Activated CD8-positive, alpha-beta memory T cell treated with anti-CD3 and anti-CD28 coated beads for 1 hour (primary cell): ENCODE measurements around the gene EVC2.

Experiments
- DNase-seq, 2 donors: peaks; one replicate each; pipeline ENCODE4 v3.0.0-alpha.2; 2020; ENCODE audit warnings: low read depth in 1 of 2; ENCODE audit errors: extremely low read depth in 1 of 2

Gene EVC2

DNA sequence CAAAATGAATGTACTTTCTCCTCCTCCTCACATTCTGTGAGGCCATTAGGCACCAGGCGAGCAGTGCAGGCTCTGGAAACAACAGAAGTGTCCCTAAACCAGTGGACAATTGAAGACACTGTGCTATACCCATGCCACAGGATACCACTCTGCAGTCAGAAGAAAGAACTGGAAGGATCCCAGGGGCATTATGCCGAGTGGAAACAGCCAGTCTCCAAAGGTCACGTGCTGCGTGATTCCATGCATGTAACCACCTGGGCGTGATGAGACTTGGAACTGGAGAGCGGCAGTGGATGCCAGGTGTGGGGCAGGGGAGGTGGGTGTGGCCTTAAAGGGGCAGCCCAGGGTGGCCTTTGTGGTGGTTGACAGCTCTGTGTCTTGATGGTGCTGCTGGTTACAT is 139.4 kb downstream of the EVC2 start:
- DNase-seq, result no peak

DNA sequence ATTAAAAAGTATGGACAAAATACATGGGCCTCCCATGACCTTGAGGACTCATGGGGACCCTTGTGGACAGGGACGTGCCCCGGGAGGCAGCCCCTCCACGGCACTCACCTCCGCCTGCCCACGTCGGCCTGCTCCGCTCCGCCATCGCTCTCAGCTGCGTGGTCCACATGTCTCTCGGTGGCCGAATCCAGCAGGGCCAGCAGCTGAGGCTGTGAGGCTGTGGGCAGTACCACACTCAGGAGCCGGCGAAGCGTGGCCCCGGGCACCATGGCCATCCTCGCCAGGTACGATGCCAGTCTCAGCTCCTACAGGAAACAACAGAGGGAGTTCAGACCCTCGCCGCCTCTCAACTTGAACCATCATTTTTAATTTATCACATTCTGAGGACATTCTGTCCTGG is 140.0 kb downstream of the EVC2 start:
- no peak for DNase-seq

DNA sequence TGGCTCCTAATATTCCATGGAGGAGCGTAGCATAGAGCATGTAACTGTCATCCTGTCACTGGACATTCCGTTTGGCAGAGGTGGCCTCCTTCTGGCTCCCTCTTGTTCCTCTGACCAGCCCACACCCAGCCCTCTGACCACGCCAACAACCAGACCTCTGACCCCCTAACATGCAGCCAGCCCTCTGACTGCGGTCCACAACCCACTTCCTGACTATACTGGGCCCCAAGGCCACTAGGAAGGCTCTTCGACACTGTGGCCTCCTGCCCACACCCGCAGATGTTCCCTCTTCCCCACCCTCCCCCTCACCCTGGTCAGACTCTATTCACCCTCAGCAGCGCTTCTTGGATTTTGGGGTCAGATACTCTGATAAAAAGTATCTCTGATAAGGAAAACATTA is 141.4 kb downstream of the EVC2 start:
- no peak for DNase-seq

DNA sequence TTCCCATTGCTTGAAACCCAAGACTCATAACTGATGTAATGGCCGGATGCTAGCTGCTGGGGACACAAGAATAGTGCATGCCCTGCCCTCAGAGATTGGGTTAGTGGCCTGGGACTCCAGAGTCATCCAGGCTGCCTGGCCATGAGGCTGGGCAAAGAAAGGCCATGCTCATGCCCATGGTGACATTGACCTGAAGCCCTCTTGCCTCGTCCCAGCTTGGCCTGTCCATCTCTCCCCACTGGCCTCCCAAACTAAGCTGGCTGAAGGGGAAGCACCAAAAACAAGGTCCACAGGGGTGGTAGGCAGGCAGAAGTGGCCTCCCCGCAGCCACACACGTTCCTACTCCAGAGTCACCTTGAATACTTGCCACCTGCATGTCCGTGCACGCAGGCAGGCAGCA is 141.8 kb downstream of the EVC2 start:
- no peak for DNase-seq

DNA sequence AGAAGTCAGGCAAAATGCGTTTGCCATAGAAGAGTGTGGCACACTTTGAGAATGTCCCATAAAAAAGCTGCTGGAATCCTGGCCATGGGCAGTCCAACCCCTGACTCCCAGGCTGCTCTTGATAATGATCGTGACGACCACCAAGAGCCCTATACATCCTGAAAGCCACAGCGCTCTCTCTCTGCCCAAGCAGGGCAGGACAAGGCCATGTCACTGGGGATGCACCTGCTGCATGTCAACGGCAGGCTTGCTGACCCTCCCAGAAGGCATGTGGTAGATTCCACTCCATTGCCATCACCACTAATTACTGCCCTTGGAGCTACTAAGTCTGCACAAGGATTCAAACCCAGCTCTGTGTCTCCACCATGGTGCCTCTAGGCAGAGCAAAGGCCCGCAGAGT is 144.5 kb downstream of the EVC2 start:
- no peak for DNase-seq

DNA sequence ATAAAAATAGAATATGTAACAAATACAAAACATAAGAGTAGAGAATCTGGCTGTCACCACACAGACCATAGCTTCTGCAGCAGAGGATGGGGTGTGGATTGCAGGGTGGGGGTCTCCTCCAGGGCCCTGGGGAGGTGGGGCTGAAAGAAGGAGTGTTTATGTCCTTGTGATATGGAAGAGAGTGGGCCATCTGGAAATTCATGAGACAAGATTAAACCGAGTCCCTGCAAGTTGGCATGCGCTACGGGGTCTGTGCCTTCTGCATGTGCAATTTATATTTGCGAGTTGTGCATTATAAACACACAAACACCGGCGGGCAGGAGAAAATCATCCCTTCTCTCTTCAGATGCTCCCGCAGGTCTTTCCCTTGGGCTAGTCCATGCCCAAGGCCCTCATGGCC is 145.9 kb downstream of the EVC2 start:
- no peak for DNase-seq

DNA sequence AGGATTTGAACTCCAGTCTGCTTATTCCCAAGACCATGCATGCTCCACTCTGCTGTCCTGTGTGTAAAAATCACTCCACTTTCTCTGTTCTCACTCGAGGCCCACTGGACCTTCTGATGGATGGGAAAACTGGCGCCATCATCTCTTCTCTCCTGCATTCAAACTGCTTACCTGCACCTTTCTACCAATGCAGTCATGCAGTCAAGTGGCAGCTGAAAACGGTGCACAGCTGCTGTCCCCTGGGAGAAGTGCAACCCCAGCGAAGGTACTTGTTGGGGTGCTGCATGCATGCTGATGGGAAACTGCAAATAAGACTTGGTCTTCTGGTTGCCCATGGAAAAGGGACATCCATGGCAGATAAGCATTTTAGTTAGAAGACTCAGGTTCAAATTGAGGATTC is 147.1 kb downstream of the EVC2 start:
- no peak for DNase-seq

DNA sequence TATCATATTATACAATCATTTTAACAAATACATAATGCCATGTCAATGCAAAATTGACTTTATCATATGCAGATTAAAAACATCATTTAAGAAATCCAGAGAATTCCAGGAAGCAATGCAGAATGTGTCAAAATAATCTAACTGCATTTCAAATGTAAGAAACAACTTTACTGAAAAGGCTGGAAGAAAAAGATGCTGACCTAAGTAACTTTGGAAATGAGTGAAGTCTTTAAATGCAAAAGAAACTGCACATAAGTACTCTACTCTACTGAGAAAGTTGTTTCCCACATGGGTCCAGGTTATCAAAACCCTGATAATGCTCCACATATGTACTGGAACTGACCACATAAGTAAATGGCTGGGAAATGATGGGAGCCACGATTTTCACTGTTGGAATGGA is 149.9 kb downstream of the EVC2 start:
- no peak for DNase-seq

DNA sequence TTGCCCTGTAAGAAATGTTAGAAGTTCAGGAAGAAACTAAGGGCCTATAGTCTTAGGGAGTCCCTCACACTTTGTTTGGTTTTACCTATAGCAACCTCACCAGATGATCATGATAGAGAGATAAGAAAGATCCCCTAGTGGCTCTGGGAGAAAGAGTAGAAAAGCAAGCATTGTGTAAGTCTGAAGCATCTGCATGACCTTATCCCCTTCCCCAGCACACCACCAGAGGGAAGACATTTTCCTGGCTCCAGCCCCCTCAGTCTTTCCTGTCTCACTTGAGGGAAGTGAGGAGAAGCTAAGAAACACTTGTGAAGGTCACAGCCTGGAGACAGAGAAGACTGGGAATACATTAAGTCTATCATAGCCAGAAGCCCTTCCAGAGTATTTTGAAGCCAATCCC is 154.0 kb downstream of the EVC2 start:
- no peak for DNase-seq

DNA sequence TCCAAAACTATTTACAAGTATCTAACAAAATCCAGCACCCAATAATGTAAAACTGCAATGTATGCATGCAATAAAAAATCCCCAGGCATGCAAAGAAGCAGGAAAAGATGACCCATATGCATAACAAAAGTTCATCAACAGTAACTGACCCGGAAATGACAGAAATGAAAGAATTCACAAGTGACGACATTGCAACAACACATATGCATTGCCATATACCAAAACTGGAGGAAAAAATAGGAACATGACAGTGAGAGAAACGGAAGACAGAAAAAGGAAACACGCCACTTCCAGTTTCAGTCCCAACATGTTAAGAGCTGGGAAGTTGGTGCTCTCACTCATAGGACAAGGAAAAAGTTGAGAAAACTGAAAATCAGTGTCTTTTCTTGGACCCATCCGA is 154.6 kb downstream of the EVC2 start:
- no peak for DNase-seq

DNA sequence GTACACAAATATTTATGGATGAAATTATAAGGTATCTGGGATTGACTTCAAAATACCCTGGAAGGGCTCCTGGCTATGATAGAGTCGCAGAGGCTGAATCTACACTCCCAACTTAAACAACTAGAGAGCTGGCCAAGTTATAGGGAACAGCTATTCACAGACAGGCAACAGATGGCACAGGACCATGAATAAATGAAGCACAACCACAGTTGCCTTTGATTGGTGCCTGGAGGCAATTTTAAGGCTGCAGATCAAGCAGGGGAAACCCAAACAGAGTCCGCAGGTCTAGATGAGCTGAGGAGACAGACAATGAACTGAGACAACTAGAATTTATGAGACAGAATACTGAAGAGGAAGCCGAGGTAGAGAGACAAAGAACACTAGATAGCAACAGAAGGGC is 155.9 kb downstream of the EVC2 start:
- no peak for DNase-seq

DNA sequence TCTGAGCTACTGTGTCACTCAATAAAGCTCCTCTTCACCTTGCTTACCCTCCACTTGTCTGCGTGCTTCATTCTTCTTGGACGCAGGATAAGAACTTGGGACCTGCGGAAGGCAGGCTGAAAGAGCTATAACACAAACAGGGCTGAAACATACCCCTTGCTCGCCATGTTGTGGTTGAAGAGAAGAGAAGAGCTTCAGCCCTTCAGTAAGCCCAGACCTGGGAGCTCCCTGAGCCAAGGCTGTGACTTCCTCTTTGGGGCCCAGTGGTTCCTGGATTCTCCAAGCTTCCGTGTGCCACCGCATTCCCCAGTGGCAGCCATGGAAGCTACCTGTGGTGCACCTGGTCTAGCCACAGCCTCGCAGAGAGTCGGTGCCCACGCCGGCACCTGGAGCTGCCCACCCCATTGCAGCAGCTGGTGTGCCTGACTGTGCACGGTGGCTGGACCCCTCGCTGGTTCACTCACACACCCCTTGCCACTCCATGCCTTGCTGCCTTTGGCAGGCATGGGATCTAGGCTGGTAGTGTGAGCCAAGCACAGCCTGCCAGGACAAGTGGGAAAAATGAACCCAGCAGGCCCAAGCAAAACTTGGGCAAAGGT is 160.6 kb downstream of the EVC2 start:
- DNase-seq, result no peak

DNA sequence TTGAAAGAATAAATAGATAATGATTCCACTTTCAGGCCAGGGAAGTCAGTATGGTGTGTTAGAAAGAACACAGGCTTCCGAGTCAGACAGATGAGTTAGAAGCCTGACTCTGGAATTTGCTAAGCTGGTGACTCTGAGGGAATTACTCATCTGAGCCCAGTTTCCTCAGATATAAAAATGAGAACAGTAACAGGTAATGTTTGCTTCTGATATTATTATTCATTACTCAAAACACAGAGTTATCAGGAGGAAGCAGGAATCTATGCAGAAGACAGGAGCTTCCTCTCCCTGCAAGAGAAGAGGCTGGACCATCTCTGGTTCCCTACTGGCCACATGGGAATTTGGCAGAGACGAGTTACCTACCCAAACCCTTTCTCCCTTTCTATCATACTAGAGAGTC is 163.1 kb downstream of the EVC2 start:
- DNase-seq, result no peak

DNA sequence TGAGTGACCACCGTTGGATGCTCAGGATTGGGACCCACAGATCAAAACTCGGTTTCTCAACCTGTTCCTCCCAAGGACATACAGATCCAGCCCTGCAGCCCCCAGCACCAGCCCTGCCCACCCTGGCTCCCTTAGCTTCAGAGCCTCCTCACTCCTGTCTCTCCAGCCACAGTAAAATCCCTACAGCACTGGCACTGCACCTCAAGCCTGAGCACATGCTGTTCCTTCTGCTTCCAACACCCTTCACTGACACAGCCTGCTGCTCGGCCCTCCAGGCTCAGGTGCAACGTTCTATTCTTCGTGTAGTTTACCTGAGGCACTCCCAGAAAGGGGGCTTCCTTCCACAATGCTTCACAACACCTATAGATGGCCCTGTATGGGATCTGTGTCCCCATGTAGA is 163.6 kb downstream of the EVC2 start:
- DNase-seq, result no peak

DNA sequence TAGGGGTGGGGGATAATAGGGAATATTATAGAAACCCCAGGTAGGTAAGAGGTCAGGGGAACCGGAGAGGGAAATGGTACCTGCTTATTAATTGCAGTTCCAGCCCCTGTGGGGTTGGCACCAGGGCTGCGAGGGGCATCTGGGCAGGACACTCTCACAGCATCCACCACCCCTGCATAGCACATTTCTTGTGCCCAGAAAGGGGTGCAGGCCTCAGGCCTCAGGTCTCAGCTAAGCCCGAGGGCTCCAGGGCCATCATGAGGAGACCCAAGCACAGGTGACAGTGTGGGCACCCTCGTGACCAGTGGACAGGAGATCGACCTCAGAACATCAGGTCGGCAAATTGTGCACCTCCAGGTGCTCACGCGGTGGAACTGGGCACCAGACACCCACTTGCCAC is 164.7 kb downstream of the EVC2 start:
- no peak for DNase-seq

DNA sequence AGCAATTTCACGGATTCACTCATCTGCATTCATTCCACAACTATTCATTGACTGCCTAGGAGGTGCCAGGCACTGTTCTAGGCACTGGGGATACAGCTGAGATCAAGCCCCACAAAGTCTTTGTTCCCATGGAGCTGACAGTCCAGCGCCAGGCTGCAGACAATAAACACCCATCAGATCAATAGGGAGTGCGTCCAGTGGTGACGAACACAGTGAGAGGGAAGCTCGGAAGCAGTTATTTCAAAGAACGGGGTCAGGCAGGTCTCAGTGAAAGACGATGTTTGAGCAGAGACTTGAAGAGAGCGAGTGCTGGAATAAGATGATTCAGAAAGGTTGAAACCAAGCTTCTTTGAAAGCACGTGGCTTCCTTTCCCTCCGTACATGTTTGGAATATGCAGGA is 167.2 kb downstream of the EVC2 start:
- no peak for DNase-seq

DNA sequence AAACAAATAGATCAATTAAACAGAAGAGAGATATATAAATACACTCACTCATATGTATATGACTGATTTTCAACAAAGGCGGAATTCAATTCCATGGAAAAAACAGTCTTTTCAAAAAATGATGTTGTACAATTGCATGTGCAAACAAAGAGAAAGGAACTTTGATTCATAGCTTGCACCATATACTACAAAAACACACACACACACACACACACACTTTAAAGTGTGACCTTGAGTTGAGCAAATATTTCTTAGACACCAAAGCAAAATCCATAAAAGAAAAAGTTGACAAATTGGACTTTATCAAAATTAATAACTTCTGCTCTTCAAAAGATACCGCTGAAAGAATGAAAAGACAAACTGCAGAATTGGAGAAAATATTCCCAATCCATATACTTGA is 168.8 kb downstream of the EVC2 start:
- DNase-seq, result no peak

DNA sequence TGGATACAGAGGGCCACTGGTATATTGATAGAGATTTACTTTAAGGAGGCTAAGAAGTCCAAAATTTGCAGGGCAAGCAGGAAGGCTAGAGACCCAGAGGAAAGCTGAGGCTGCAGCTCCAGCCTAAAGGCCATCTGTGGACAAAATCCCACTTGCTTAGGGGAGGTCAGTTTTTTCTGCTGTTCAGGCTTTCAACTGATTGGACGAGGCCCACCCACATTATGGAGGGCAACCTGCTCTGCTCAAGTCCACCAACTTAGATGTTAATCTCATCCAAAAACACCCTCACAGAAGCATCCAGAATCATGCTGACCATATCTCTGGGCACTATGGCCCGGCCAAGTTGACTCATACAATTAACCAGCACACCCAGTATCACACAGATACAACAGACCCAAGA is 176.3 kb downstream of the EVC2 start:
- no peak for DNase-seq

DNA sequence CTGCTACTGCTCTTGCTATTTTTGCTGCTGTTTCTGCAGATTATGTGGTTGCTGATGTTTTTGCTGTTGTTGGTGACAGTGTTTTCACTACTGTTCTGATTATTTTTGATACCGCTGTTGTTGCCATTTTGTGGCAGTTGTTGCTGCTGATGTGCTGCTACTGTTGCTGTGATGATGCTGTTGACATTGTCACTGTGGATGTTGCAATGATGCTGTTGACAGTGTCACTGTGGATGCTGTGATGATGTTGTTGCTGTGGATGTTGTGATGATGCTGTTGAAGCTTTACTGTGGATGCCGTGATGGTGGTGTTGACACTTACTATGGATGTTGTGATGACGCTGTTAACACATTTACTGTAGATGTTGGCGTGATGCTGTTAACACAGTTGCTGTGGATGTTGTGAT is 180.3 kb downstream of the EVC2 start:
- no peak for DNase-seq

DNA sequence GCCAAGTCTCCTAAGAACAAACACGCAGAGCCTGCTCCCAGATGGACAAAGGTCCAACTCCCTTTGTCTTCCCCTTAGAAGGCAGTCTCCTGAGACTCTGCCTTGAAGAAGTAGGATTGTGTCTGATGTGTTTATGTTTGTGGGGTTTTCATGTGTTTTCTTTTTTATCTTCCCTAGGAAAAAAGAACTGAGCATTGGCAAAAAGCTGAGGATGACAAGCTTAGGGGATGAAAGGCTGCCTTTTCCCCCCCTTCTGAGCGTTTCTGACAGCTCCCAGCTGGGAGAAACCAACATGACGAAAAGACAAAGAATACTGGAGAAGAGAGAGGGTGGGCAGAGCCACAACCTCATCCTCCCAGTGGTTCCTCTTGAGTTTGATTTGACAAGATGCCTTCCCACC is 181.1 kb downstream of the EVC2 start:
- DNase-seq, result no peak

DNA sequence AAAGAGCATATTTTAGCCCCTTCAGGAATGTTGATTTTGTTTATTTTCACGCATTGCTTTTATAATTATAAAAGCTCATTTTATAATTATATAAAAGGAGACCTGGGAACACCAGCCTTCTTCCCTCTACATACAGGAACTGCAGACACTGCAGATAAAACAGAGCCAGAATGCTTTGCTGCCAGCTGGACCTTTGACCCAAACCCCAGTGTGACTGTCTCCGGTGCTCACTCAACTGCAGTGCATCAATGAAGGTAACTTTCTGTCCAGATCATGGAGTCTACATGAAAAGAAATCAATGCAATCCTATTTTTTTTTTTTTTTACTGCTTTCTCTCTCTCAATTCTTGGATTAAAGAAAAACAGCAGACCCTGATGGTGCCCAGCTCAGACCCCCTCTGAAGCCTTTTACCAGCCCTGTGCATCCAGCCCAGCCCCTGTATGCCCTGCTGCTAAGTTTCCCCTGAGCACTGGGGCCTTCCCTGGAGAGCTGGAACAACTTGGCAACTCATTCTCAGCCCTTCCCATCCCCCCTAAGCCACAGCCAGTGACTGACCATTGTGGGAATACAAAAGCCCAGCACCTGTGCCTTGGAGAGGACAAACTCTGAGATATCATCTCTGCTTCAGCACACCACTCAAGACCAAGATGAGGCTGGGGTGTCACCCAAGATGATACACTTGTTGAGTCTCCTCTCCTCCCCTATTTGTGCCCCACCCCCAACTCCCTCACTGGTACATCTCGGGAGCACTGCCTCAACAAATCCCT is 182.1 kb downstream of the EVC2 start:
- no peak for DNase-seq

DNA sequence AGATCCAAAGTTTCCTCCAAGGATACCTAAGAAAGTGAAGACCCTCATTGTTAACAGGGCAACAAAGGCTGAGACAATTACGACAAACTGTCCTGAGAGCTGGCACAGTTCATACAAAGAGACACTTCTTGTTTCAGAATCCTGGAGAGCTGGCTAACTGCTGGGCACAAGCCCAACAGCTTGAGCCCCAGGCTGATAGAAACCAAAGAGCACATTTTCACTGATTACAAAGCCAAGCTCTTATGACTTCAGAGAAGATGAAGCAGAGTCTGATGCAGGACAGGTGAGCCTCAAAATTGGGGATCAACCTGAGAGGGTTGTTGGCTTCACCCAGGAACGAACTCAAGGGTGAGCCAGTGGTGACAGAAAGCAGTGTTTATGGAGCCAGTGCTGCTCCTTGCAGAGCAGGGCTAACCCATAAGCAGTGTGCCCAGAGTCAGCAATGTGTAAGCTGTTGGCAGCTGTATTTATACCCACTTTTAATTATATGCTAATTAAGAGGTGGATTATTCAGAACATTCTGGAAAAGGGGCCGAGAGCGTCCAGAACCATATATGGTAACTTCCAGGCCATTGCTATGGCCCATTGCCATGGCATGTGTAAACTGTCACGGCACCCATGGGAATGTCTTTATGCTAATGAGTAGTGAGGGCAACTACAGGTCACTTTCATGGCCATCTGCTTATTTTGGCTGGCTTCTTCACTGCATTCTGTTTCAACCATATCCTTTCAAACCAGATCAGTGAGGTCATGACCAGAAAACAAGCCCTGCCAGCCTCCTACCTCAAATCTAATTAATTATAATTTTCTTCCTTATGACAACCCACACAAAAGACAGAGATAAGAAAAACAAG is 183.7 kb downstream of the EVC2 start:
- DNase-seq, result no peak
